Mesenchymal stem cell (in vitro differentiated cells and primary cell): Measurements from ENCODE around the gene C14orf180.
A peak's percentile ranks its signal among the peaks of the same experiment; 100 is the strongest.
"Not testable (repeated sequence)": the region's sequence is repeated elsewhere in the genome, so short reads cannot be mapped to it uniquely, and the experiment has no call there.

ENCODE experiments used
- DNase-seq: peaks from one replicate; pipeline ENCODE4 v3.0.0-alpha.2; 2013
- H2AFZ ChIP-seq: one replicate; pipeline ENCODE4 v1.6.1; 2013; ENCODE audit warnings: low read depth, mild to moderate bottlenecking, control low read depth, inconsistent platforms, low read length, moderate library complexity
- H2AK5ac ChIP-seq: 2 replicates; pipeline ENCODE4 v1.6.1; 2013; ENCODE audit warnings: low read length, moderate library complexity, mild to moderate bottlenecking, inconsistent platforms; ENCODE audit not compliant: severe bottlenecking
- H2BK120ac ChIP-seq: one replicate; pipeline ENCODE4 v1.6.1; 2013; ENCODE audit warnings: low read depth, mild to moderate bottlenecking, inconsistent platforms, low read length, moderate library complexity
- H2BK12ac ChIP-seq, 2 experiments: one replicate each; pipeline ENCODE4 v1.6.1; 2013; ENCODE audit warnings: inconsistent platforms in 2 of 2, low read length in 2 of 2, mild to moderate bottlenecking in 2 of 2, moderate library complexity in 2 of 2, control low read depth in 1 of 2
- H2BK15ac ChIP-seq: one replicate; pipeline ENCODE4 v1.6.1; 2013; ENCODE audit warnings: mild to moderate bottlenecking, low read depth, inconsistent platforms; ENCODE audit not compliant: poor library complexity, severe bottlenecking
- H2BK5ac ChIP-seq: 2 replicates; pipeline ENCODE4 v1.6.1; 2013; ENCODE audit warnings: low read depth, mild to moderate bottlenecking, low read length, control low read depth, inconsistent platforms; ENCODE audit not compliant: poor library complexity, severe bottlenecking
- H3K14ac ChIP-seq, 2 experiments: one replicate each; pipeline ENCODE4 v1.6.1; 2013; ENCODE audit warnings: inconsistent platforms in 2 of 2, low read length in 2 of 2, control low read depth in 1 of 2, mild to moderate bottlenecking in 1 of 2, moderate library complexity in 1 of 2
- H3K18ac ChIP-seq, 2 experiments: one replicate each; pipeline ENCODE4 v1.6.1; 2013; ENCODE audit warnings: inconsistent platforms in 2 of 2, low read length in 2 of 2, control low read depth in 1 of 2, low read depth in 1 of 2, mild to moderate bottlenecking in 1 of 2
- H3K23ac ChIP-seq, 2 experiments: one replicate each; pipeline ENCODE4 v1.6.1; 2013; ENCODE audit warnings: inconsistent platforms in 2 of 2, low read length in 2 of 2, mild to moderate bottlenecking in 2 of 2, moderate library complexity in 2 of 2, control low read depth in 1 of 2
- H3K27ac ChIP-seq: 2 replicates; pipeline ENCODE4 v1.5.1; 2013; ENCODE audit warnings: mild to moderate bottlenecking, moderate library complexity, low read length, control low read depth, inconsistent platforms; ENCODE audit not compliant: poor library complexity, severe bottlenecking
- H3K27me3 ChIP-seq, 2 experiments: 2 replicates each; pipeline versions ENCODE4 v1.6.1 to v1.7.0; 2013; ENCODE audit warnings: low read length in 2 of 2, mild to moderate bottlenecking in 2 of 2, moderate library complexity in 2 of 2, control low read depth in 1 of 2, inconsistent platforms in 1 of 2; ENCODE audit not compliant: control insufficient read depth in 1 of 2, insufficient read depth in 1 of 2
- H3K36me3 ChIP-seq, 2 experiments: 2 replicates each; pipeline versions ENCODE4 v1.6.1 to v1.7.0; 2013; ENCODE audit warnings: low read length in 2 of 2, control low read depth in 1 of 2, inconsistent platforms in 1 of 2, low read depth in 1 of 2, mild to moderate bottlenecking in 1 of 2; ENCODE audit not compliant: insufficient read depth in 2 of 2, control insufficient read depth in 1 of 2
- H3K4ac ChIP-seq, 2 experiments: one replicate each; pipeline ENCODE4 v1.6.1; 2013; ENCODE audit warnings: inconsistent platforms in 2 of 2, low read length in 2 of 2, mild to moderate bottlenecking in 2 of 2, moderate library complexity in 2 of 2, control low read depth in 1 of 2, low read depth in 1 of 2
- H3K4me1 ChIP-seq: 2 replicates; pipeline ENCODE4 v1.6.1; 2013; ENCODE audit warnings: low read depth, low read length, control low read depth; ENCODE audit not compliant: control insufficient read depth, insufficient read depth
- H3K4me2 ChIP-seq: 2 replicates; pipeline ENCODE4 v1.6.1; 2013; ENCODE audit warnings: low read length, mild to moderate bottlenecking, inconsistent platforms; ENCODE audit not compliant: poor library complexity, severe bottlenecking
- H3K4me3 ChIP-seq, 2 experiments: 2 replicates each; pipeline versions ENCODE4 v1.5.1 to v1.7.0; 2013; ENCODE audit warnings: low read length in 2 of 2, mild to moderate bottlenecking in 2 of 2, control low read depth in 1 of 2, low read depth in 1 of 2; ENCODE audit not compliant: insufficient read depth in 1 of 2
- H3K79me1 ChIP-seq: replicated peaks from 2 replicates; pipeline ENCODE4 v1.6.1; 2013; ENCODE audit warnings: mild to moderate bottlenecking, control low read depth, low read length, inconsistent platforms; ENCODE audit not compliant: poor library complexity, severe bottlenecking
- H3K9ac ChIP-seq: 2 replicates; pipeline ENCODE4 v1.7.0; 2013; ENCODE audit warnings: mild to moderate bottlenecking, low read length, moderate library complexity
- H3K9me3 ChIP-seq: 2 replicates; pipeline ENCODE4 v1.7.0; 2013; ENCODE audit warnings: mild to moderate bottlenecking, low read length; ENCODE audit not compliant: control insufficient read depth
- H4K8ac ChIP-seq: one replicate; pipeline ENCODE4 v1.6.1; 2013; ENCODE audit warnings: inconsistent platforms, mild to moderate bottlenecking, low read length, moderate library complexity
- H4K91ac ChIP-seq: one replicate; pipeline ENCODE4 v1.6.1; 2013; ENCODE audit warnings: mild to moderate bottlenecking, low read length, inconsistent platforms
- WGBS: methylation state at CpG from one replicate; pipeline ENCODE4 v1.1.7; 2013; ENCODE audit warnings: mixed read lengths; 5-methylcytosine and 5-hydroxymethylcytosine counted together

Gene C14orf180

DNA sequence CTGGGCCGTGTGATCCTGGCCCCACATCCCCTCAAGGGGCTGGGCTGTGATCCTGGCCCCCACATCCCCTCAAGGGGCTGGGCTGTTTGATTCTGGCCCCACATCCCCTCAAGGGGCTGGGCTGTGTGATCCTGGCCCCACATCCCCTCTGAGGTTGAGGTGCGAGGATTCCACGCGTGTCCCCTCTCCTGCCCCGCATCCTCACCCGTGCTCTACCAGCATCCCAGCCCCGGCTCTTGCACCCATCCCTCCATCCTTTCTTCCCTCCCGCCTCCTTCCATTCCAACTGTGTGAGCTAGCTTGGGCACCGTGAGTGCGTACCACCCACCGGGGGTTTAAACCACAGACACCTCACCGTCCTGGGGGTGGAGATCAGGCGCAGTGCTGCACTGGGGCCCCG, 56.2 kb downstream of the C14orf180 start:
- no peak overlapping the region for H2AFZ ChIP-seq
- peak overlapping the region in 1 of 2 experiments; percentile 1 for H3K4me3 ChIP-seq
- H2BK15ac ChIP-seq: no peak overlapping the region
- no peak overlapping the region for H2AK5ac ChIP-seq
- H3K9ac ChIP-seq: no peak overlapping the region
- H3K79me1 ChIP-seq: no peaks in the 10 kb centered on the region
- peaks cover 4% of the 10 kb centered on the region for H3K4me1 ChIP-seq
- no peak overlapping the region for H3K27ac ChIP-seq
- no peak overlapping the region for H3K4me2 ChIP-seq
- no peak overlapping the region for H3K14ac ChIP-seq
- H2BK12ac ChIP-seq: no peak overlapping the region
- no peak overlapping the region for H3K4ac ChIP-seq
- H4K91ac ChIP-seq: no peak overlapping the region
- 85% methylated on average over 14 of the region's 14 CpGs for WGBS
- no peak overlapping the region for H2BK120ac ChIP-seq
- DNase-seq: no peak
- no peaks in the 10 kb centered on the region for H3K9me3 ChIP-seq
- no peak overlapping the region for H2BK5ac ChIP-seq
- no peak overlapping the region for H3K18ac ChIP-seq
- peaks cover 19 to 72% of the 10 kb centered on the region in 2 experiments for H3K27me3 ChIP-seq
- no peaks in the 10 kb centered on the region for H3K36me3 ChIP-seq
- no peak overlapping the region for H3K23ac ChIP-seq
- H4K8ac ChIP-seq: no peak overlapping the region

DNA sequence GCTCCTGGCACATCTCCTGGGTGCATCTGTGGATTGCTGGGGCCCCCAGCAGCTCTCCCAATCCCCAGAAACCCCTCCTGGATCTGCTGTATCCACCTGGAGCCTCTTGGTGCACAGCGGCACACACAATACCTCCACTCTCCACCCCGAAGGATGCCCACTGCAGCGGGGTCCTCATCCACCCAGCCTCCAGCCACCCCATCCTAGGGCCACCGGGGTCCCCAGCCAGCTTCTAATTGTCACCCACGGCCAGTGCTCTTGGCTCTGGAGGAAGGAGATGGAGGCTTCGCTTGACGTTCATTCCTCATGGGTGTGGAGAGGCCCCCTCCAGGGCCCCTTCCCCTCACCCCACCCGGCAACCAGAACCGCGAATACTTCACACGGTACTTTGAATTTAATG, 56.6 kb downstream of the C14orf180 start:
- H3K14ac ChIP-seq: no peak overlapping the region

DNA sequence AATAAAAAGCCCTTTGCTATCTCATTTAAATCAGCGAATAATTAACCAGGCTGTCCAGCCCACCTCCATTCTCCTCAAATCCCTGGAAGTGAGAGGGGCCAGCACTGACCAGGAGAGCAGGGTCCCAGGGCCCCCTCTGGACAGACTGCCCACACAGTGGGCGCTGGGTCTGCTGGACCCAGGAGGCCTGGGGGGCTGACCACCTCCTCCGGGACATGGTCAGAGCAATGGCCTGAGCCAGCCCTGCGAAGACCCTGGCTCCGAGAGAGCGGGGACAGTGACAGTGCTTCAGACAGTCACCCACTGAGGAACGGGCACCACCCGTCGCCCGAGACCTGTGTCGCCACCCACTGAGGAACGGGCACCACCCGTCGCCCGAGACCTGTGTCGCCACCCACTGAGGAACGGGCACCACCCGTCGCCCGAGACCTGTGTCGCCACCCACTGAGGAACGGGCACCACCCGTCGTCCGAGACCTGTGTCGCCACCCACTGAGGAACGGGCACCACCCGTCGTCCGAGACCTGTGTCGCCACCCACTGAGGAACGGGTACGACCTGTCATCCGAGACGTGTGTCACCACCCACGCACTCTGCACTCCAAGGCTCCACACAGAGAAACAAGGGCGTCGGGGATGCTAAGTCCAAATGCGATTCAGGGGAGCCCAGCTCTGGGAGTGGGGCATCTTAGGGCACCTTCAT, 57.4 kb downstream of the C14orf180 start:
- H4K91ac ChIP-seq, DNase-seq: not testable (repeated sequence)
- 93% methylated on average over 35 of the region's 39 CpGs for WGBS

More for the DNA sequence above, 56.6 kb downstream of the C14orf180 start:
- Histone ChIP-seq H3K9me3 (no peaks in the 10 kb centered on the region), H3K36me3 (no peaks in the 10 kb centered on the region), H2BK15ac (no peak overlapping the region), H4K91ac (no peak overlapping the region), H2AK5ac (no peak overlapping the region), H2BK12ac (no peak overlapping the region), H2BK5ac (no peak overlapping the region), H3K27me3 (peaks cover 19 to 72% of the 10 kb centered on the region in 2 experiments), H3K4me1 (peaks cover 4% of the 10 kb centered on the region), H3K9ac (no peak overlapping the region), H3K18ac (no peak overlapping the region), H3K4me3 (no peak overlapping the region), H2BK120ac (no peak overlapping the region), H3K4ac (no peak overlapping the region), H4K8ac (no peak overlapping the region), H3K27ac (no peak overlapping the region), H3K79me1 (no peaks in the 10 kb centered on the region), H3K4me2 (no peak overlapping the region), H3K23ac (no peak overlapping the region), H2AFZ (no peak overlapping the region)
- 85% methylated on average over 7 of the region's 11 CpGs for WGBS
- no peak for DNase-seq

DNA sequence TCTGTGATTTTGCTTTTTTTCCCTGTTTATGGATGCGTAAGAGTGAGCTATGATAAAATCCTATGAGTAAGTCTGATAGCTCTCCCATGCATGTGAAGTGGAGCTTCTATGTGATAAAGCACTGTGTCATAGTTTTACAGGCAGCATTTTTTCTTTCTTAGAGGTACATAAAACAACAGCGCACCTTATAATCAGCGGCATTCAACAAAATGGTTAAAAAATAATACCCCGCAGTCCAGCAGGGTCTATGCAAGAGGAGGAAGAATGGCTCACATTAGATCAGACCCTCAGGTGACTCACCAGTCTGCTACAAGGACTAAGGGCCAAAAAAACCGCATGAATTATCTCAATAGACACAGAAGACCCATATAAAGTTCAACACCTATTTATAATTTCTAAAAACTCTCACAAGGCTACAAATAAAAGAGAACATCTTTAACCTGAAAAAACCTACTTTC, 58.0 kb downstream of the C14orf180 start:
- H2AK5ac ChIP-seq: no peak overlapping the region
- 88% methylated on average over 4 of the region's 5 CpGs for WGBS

More for the DNA sequence above, 57.4 kb downstream of the C14orf180 start:
- H3K36me3 ChIP-seq, H3K27ac ChIP-seq, H2BK12ac ChIP-seq, H3K4me2 ChIP-seq, H3K18ac ChIP-seq, H3K4me1 ChIP-seq, H3K79me1 ChIP-seq, H3K4me3 ChIP-seq, H3K9me3 ChIP-seq, H2AK5ac ChIP-seq, H3K9ac ChIP-seq, H3K4ac ChIP-seq, H4K8ac ChIP-seq, H3K23ac ChIP-seq, H2BK120ac ChIP-seq, H2BK5ac ChIP-seq, H2BK15ac ChIP-seq, H3K14ac ChIP-seq, H2AFZ ChIP-seq: not testable (repeated sequence)
- H3K27me3 ChIP-seq: peaks cover 19 to 69% of the 10 kb centered on the region in 2 experiments

More for the DNA sequence above, 58.0 kb downstream of the C14orf180 start:
- Histone ChIP-seq H3K9ac (no peak overlapping the region), H3K4me1 (peaks cover 4% of the 10 kb centered on the region), H2AFZ (no peak overlapping the region), H3K27me3 (peaks cover 18 to 71% of the 10 kb centered on the region in 2 experiments), H3K9me3 (no peaks in the 10 kb centered on the region), H3K4ac (no peak overlapping the region), H3K14ac (no peak overlapping the region), H2BK5ac (no peak overlapping the region), H2BK12ac (no peak overlapping the region), H4K91ac (no peak overlapping the region), H3K23ac (no peak overlapping the region), H3K4me2 (no peak overlapping the region), H3K36me3 (no peaks in the 10 kb centered on the region), H3K18ac (no peak overlapping the region), H4K8ac (no peak overlapping the region), H3K4me3 (no peak overlapping the region), H3K79me1 (no peaks in the 10 kb centered on the region), H3K27ac (no peak overlapping the region), H2BK15ac (no peak overlapping the region), H2BK120ac (no peak overlapping the region)
- DNase-seq: no peak
